SK-N-MC (cell line): ENCODE data around the gene OSBPL1A.

ENCODE experiments used
- DNase-seq: peaks from one replicate; pipeline ENCODE4 v3.0.0-alpha.2; 2011; ENCODE audit warnings: low read depth, low spot score
- H3K27ac ChIP-seq: fragments of 200-600 bp; sonication (generic); 2 replicates; pipeline ENCODE4 v1.5.1; 2016; ENCODE audit warnings: mixed run types
- H3K36me3 ChIP-seq: fragments of 200-600 bp; sonication (generic); 2 replicates; pipeline ENCODE4 v1.6.1; 2017; ENCODE audit warnings: antibody characterized with exemption, low read length, mixed read lengths; ENCODE audit not compliant: insufficient read depth
- H3K4me3 ChIP-seq: fragments of 200-600 bp; sonication (generic); 2 replicates; pipeline ENCODE4 v1.5.1; 2016
- H3K9ac ChIP-seq: fragments of 200-600 bp; sonication (generic); 2 replicates; pipeline ENCODE4 v1.8.0; 2017; ENCODE audit warnings: mixed run types, mixed read lengths; ENCODE audit not compliant: insufficient read length
- H3K9me3 ChIP-seq: fragments of 200-600 bp; sonication (generic); 2 replicates; pipeline ENCODE4 v1.6.1; 2017; ENCODE audit warnings: low read depth, mild to moderate bottlenecking, antibody characterized with exemption, low read length, moderate library complexity, mixed read lengths
- EZH2 ChIP-seq: fragments of 200-600 bp; sonication (generic); IDR thresholded peaks from one replicate; pipeline ENCODE4 v1.6.1; 2017; ENCODE audit warnings: antibody characterized with exemption
- FOXP2 ChIP-seq: optimal IDR thresholded peaks from 2 replicates; pipeline ENCODE3; 2011; ENCODE audit warnings: mild to moderate bottlenecking, moderate library complexity; ENCODE audit not compliant: insufficient read depth; ENCODE audit errors: extremely low read length, control extremely low read depth
- POLR2AphosphoS5 ChIP-seq: IDR thresholded peaks from 2 replicates; pipeline ENCODE4 v1.6.1; 2012; ENCODE audit warnings: mild to moderate bottlenecking, low read depth, low read length, borderline replicate concordance

OSBPL1A gene

GRCh38 chr18:24272229-24272525 is 125.4 kb downstream of the OSBPL1A start:
- Histone ChIP-seq H3K4me3 (peak overlapping the region; percentile 86), H3K9me3 (no peaks in the 10 kb centered on the region), H3K36me3 (no peaks in the 10 kb centered on the region), H3K9ac (peak overlapping the region; percentile 66), H3K27ac (no peak overlapping the region)
- TF ChIP-seq FOXP2: no peak
- no peak for TF ChIP-seq POLR2AphosphoS5
- no peak for TF ChIP-seq EZH2
- DNase-seq: no peak

GRCh38 chr18:24271381-24272228 is 126.0 kb downstream of the OSBPL1A start:
- TF ChIP-seq EZH2 (no peak), FOXP2 (no peak), POLR2AphosphoS5 (no peak)
- H3K9ac ChIP-seq: peak overlapping the region; percentile 66
- no peak overlapping the region for H3K27ac ChIP-seq
- DNase-seq: no peak
- H3K36me3 ChIP-seq: no peaks in the 10 kb centered on the region
- H3K4me3 ChIP-seq: peak overlapping the region; percentile 86
- H3K9me3 ChIP-seq: no peaks in the 10 kb centered on the region

GRCh38 chr18:24270937-24271380 is 126.7 kb downstream of the OSBPL1A start:
- H3K4me3 ChIP-seq: peak overlapping the region; percentile 86

GRCh38 chr18:24270358-24270936 is 127.2 kb downstream of the OSBPL1A start:
- TF ChIP-seq FOXP2 (no peak), POLR2AphosphoS5 (no peak), EZH2 (no peak)
- Histone ChIP-seq H3K4me3 (peak overlapping the region; percentile 86), H3K9me3 (no peaks in the 10 kb centered on the region), H3K9ac (peak overlapping the region; percentile 61), H3K36me3 (no peaks in the 10 kb centered on the region), H3K27ac (no peak overlapping the region)
- no peak for DNase-seq

More at GRCh38 chr18:24270937-24271380, 126.7 kb downstream of the OSBPL1A start:
- H3K9ac ChIP-seq: peak overlapping the region; percentile 61
- no peaks in the 10 kb centered on the region for H3K36me3 ChIP-seq
- no peak for TF ChIP-seq EZH2
- TF ChIP-seq POLR2AphosphoS5: no peak
- no peak for TF ChIP-seq FOXP2
- no peak for DNase-seq
- no peaks in the 10 kb centered on the region for H3K9me3 ChIP-seq
- no peak overlapping the region for H3K27ac ChIP-seq

- Histone ChIP-seq H3K27ac (no peak overlapping the region), H3K36me3 (no peaks in the 10 kb centered on the region), H3K9ac (no peak overlapping the region), H3K9me3 (no peaks in the 10 kb centered on the region), H3K4me3 (no peak overlapping the region)
- TF ChIP-seq FOXP2 (no peak), POLR2AphosphoS5 (no peak), EZH2 (no peak)
- no peak for DNase-seq
These were observed 128.7 kb downstream of the OSBPL1A start for GRCh38 chr18:24268784-24269550.

GRCh38 chr18:24267878-24268277 is 129.7 kb downstream of the OSBPL1A start:
- no peak overlapping the region for H3K27ac ChIP-seq
- DNase-seq: no peak
- TF ChIP-seq EZH2: no peak
- no peak for TF ChIP-seq FOXP2
- no peak for TF ChIP-seq POLR2AphosphoS5

GRCh38 chr18:24266131-24266530 is 131.5 kb downstream of the OSBPL1A start:
- no peak overlapping the region for H3K4me3 ChIP-seq
- H3K36me3 ChIP-seq: no peaks in the 10 kb centered on the region
- H3K9me3 ChIP-seq: no peaks in the 10 kb centered on the region
- DNase-seq: no peak
- H3K27ac ChIP-seq: no peak overlapping the region
- H3K9ac ChIP-seq: no peak overlapping the region
- TF ChIP-seq FOXP2 (no peak), POLR2AphosphoS5 (no peak), EZH2 (no peak)

More at GRCh38 chr18:24267878-24268277, 129.7 kb downstream of the OSBPL1A start:
- Histone ChIP-seq H3K9ac (no peak overlapping the region), H3K36me3 (no peaks in the 10 kb centered on the region), H3K9me3 (no peaks in the 10 kb centered on the region), H3K4me3 (no peak overlapping the region)

- Histone ChIP-seq H3K36me3 (no peaks in the 10 kb centered on the region), H3K4me3 (no peak overlapping the region), H3K9ac (no peak overlapping the region), H3K9me3 (no peaks in the 10 kb centered on the region), H3K27ac (no peak overlapping the region)
- DNase-seq: no peak
- TF ChIP-seq POLR2AphosphoS5 (no peak), FOXP2 (no peak), EZH2 (no peak)
These were observed 132.0 kb downstream of the OSBPL1A start for GRCh38 chr18:24265502-24266064.
